ENCODE results near the gene SNPH.
"Not testable (repeated sequence)": the region's sequence is repeated elsewhere in the genome, so short reads cannot be mapped to it uniquely, and the experiment has no call there.

The SNPH gene, protein sequence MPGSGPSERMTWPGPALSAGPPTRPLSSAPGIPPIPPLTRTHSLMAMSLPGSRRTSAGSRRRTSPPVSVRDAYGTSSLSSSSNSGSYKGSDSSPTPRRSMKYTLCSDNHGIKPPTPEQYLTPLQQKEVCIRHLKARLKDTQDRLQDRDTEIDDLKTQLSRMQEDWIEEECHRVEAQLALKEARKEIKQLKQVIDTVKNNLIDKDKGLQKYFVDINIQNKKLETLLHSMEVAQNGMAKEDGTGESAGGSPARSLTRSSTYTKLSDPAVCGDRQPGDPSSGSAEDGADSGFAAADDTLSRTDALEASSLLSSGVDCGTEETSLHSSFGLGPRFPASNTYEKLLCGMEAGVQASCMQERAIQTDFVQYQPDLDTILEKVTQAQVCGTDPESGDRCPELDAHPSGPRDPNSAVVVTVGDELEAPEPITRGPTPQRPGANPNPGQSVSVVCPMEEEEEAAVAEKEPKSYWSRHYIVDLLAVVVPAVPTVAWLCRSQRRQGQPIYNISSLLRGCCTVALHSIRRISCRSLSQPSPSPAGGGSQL

DNA sequence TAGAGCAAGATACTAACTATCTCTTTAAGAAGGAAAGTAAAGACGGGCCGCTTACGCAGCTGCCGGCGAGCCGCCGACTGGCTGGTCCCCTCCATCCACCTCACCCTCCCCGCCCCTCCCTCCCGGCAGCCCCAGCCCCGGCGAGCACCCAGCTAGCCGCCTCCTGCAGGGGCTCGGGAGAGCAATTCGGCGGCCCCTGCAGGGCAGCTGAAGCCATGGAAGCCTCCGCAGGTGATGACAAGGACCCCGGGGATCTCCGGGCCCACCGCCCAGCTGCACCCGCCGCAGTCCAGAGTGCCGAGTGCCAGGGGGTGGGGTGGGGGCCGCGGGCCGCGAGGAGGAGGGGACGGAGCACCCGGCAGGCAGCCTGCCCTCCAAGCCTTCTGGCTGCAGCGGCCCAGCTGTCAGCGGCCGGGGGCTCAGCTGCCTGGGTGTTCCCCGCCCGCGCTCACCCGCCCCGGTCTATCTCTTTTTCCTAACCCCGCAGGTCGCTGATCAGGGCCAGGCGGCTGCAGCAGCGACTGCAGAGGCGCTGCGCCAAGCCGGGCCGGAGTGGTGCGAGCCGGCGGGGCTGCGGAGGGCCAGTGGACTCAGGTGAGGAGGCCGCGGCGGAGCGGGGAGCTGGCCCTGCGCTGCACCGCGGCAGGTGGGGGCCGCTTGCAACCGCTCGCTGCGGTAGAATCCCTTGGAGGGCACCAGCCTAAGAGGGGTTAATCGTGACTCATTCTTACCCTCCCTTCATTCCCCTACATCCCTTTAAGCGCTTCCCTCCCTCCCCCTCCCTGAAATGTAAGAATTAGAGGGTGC lies at the start of gene SNPH:
Gene SNPH, plus strand, starts transcription at position 128 of the 807 bp plus-strand sequence. CDS start 29,946 bp downstream, outside the sequence.
- peak; percentile 81 for DNase-seq

DNA sequence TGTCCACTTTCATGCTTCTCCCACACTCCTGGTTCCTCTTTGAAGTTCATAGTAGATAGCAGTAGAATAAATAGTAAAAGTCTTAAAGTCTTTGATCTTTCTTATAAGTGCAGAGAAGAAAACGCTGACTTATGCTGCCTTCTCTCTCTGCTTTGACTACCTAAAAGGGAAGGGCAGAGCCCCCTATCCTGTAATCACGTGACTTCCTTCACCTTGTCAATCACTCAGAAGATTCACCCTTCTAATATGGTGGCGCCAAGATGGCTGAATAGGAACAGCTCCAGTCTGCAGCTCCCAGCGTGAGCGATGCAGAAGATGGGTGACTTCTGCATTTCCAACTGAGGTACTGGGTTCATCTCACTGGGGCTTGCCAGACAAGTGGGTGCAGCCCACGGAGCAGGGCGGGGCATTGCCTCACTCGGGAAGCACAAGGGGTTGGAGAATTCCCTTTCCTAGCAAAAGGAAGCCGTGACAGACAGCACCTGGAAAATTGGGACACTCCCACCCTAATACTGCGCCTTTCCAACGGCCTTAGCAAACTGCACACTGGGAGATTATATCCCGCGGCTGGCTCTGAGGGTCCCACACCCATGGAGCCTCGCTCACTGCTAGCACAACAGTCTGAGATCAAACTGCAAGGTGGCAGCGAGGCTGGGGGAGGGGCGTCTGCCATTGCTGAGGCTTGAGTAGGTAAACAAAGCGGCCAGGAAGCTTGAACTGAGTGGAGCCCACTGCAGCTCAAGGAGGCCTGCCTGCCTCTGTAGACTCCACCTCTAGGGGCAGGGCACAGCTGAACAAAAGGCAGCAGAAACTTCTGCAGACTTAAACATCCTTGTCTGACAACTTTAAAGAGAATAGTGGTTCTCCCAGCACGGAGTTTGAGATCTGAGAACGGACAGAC lies 49.3 kb upstream of the SNPH start:
- not testable (repeated sequence) for DNase-seq

DNA sequence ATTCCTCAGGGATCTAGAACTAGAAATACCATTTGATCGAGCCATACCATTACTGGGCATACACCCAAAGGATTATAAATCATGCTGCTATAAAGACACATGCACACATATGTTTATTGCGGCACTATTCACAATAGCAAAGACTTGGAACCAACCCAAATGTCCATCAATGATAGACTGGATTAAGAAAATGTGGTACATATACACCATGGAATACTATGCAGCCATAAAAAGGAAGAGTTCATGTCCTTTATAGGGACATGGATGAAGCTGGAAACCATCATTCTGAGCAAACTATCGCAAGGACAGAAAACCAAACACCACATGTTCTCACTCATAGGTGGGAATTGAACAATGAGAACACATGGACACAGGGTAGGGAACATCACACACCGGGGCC lies 43.3 kb upstream of the SNPH start:
- not testable (repeated sequence) for DNase-seq

DNA sequence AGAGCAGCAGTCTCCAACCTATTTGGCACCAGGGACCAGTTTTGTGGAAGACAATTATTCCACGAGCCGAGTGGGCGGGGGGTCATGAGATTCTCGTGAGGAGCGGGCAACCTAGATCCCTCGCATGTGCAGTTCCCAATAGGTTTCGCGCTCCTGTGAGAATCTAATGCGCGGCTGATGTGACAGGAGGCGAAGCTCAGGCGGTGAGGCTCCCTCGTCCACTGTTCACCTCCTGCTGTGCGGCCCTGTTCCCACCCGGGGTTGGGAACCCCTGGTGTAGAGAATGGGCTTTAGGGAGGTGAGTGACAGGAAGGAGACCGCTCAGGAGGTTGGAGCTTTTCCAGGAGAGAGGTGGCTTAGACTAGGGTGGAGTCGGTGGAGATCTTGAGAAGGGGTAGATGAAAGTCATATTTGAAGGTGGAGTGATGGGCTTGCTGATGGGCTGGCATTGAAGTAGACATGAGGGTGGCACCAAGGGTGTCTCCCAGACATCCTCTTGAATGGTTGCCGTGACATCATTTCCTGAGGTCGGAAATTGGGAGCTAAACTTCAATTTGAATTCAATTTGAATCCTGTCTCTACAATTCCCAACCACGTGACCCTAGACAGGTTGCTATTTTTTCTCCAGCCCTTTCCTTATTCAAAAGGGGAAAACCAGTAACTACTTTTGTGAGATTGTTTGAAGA lies 41.7 kb upstream of the SNPH start:
- no peak for DNase-seq

DNA sequence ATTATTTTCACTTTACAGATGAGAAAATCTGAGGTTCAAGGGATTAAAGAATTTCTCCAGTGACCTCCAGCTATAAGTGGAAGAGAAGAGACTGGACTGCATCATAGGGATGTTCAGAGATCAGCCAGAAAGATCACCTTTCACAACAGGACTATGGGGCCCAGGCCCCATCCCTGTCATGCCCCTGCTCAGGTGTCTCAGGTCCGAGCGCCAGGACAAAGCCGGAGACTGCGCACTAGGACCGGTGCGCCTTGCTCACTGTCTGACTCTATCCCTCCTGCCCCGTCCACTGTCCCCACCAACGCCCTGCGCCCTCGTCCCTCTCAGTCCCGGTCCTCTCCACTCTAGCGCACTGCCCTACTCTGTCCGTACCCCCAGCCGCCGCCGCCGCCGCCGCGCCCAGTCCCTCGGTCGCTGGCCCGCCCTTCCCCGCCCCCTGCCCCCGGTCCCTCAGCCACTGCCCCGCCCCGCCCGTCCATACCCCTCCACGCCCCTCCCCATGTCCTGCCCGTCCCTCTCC lies 40.8 kb upstream of the SNPH start:
- DNase-seq: no peak

DNA sequence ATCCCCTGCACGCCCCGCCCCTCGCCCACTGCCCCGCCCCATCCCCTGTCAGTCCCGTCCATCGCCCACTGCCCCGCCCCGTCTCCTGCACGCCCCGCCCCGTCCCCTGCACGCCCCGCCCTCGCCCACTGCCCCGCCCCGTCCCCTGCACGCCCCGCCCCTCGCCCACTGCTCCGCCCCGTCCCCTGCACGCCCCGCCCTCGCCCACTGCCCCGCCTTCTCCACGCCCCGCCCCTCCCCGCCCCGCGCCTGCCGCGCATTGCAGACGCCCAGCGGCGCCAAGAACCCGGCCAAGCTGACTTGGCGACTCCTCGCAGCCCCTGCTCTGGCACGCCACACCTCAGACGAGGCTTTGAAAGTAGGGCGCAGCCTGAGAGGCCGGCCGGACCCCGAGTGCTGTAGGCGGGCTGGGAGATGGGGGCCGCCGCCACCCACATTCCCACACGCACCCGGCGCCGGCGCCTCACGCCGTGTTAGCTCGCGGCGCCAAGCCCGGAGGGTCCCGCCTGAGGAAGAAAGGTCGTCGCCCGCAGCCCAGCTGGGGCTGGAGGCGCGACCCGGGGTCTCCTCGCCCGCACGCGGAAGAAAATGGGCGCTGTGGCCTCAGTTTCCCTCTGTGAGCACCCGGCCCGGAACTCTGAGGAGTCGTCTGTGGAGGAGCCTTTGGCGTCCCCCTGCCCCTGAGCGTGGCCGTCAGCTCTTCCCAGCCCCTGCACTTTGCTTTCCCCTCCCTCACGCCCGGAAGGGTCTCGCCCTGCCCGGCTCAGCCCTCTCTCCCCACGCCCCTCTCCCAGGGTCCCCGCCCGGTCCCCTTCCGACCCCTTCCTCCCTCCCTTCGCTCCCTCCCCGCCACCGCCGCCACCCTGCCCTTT lies 40.1 kb upstream of the SNPH start, which contains the start of gene RAD21L1:
Gene RAD21L1, plus strand, starts transcription at position 262 of the 872 bp plus-strand sequence. CDS start 2,410 bp downstream, outside the sequence.
- peak; percentile 85 for DNase-seq

DNA sequence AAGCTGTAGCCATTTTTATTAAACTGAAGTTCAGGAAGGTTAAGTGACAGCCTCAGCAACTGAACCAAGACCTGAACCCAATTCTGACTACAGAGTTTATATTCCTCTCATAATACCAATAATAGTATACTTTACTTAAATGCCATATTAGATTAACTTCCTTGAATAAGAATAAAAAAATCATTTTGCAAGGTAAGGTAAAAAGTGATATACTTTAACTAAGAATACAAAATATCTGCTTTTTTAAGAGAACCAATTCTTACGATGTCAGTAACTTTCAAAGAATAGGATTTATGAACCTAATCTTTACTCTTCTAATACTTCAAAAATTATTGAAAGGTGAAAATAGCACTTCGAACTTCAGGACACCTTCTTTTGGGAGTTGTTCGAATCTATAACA lies 36.6 kb upstream of the SNPH start:
- DNase-seq: no peak

DNA sequence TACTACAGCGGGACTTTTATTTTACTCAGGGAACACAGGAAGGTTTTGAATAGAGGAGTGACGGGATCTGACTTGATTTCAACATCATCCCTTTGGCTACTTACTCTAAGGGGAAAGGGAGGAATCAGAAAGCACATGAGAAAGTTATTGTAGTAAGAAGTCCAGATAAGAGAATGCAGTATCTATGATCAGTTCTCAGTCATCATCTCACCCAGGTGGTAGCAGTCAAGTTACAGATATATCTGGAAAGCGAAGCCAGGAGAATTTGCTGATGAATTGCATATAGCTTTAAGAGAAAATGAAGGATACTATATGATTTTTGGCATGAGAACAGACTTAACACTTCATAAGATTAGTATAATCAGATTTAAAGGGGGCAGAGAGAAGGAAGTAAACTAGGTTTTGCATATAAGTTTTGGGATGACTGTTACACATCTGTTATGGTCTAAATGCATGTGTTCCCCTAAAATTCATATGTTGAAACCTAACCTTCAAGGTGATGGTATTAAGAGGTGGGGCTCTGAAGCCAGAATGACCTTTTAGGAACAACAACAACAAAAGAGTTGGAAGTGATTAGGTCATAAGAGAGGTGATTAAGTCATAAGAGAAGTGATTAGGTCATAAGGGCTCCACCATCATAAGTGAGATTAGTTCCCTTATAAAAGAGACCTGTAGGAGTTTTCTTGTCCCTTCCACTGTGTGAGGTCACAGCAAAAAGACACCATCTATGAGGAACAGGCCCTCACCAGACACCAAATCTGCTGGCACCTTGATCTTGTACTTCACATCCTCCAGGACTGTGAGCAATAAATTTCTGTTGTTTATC lies 33.6 kb upstream of the SNPH start:
- no peak for DNase-seq

DNA sequence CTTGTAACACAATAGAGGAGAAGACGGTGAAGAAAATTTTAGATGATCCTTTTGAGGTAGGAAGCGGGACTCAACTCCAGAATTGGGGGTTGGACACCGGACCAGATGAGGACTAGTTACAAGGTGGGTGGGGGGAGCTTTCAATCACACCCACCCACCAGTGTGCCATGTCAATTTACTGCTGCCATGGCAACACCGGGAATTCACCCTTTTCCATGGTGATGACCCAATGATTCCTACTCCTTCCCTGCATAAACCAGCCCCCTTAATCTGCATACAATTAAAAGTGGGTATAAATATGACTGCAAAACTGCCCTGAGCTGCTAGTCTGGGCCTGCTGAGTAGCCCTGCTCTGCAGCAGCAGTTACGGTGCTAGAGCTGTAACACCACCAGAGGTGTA lies 25.5 kb upstream of the SNPH start:
- no peak for DNase-seq

DNA sequence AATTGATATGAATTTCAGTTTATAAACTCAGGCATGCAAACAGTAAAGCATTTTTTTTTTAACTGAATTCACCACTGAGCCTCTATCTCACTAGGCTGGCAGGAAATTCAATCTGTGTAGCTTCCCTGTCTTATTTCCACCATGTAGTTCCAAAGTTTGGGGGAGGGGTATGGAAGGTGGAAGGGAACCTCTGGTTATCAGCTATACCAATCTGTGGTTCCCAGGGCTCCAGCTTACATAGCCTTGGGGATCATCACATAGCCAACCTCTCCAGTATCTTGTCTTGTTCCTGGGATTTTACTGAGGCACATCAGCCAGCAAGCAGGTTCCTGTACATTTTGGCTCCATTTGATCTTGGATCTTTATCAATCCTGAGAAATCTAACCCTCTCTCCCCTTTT lies 24.6 kb upstream of the SNPH start:
- DNase-seq: no peak

DNA sequence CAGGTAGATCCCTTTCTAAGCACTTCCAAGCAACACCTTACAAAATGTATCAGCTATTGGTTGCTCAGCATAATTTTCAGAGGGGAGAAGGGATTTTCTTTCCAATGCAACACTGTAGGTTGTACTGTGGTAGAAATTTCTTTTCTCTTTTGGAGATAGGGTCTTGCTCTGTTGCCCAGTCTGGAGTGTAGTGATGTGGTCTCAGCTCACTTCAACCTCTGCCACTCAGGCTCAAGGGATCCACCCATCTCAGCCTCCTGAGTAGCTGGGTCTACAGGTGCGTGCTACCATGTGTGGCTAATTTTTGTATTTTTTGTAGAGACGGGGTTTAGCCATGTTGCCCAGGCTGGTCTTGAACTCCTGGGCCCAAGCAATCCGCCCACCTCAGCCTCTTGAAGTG lies 24.0 kb upstream of the SNPH start:
- DNase-seq: no peak

DNA sequence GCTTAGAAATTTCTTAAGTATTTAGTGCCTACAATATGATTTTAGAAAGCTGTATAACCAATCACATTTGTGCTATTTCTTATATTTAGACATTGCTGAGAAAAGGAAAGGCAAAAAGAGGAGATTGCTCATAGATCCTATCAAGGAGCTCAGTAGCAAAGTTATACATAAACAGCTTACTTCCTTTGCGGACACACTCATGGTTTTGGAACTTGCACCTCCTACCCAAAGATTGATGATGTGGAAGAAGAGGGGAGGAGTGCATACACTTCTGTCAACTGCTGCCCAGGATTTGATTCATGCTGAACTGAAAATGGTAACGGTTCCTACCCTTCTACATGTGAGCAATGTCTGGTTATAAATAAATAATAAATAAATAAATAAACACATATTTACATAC lies 23.6 kb upstream of the SNPH start:
- DNase-seq: no peak

DNA sequence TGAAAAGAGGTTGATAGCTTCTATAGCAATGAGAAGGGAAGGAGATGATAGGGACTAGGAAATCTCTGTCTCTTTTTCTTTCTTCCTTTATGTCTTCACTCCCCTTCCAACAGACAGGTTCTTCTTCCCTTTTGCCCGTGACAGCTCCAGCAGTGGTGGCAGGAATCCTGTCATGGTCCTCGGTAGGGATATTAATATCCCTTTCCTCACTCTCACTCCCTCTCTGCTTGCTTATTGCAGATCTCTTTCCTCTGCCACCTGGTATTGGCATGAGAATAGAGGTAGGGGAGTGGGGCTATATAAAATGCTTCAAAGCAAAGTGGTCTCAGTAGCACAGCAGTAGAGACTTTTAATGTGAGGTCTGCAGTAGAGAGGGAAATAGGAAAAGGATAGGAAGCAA lies 20.5 kb upstream of the SNPH start:
- no peak for DNase-seq

DNA sequence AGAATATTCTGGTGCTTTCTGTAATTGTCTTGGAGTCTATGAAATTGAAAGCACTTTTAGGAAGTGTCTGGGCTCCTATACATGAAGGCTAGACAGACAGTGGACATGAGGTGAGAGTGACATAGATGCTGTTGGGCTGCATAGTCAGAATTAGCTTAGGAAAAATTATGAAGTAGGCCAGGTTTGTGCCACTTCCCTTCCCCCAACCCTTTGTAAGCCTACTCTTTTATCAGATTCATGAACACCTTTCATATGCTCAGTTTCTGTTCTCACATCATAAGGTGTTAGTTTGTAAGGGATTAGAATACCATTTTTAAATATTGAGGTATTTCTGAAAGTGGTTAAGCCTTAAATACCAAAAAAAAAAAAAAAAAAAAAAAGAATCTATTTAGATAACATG lies 18.4 kb upstream of the SNPH start:
- no peak for DNase-seq

DNA sequence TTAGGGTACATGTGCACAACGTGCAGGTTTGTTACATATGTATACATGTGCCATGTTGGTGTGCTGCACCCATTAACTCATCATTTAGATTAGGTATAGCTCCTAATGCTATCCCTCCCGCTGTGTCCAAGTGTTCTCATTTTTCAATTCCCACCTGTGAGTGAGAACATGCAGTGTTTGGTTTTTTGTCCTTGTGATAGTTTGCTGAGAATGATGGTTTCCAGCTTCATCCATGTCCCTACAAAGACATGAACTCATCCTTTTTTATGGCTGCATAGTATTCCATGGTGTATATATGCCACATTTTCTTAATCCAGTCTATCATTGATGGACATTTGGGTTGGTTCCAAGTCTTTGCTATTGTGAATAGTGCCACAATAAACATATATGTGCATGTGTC lies 15.8 kb upstream of the SNPH start:
- DNase-seq: not testable (repeated sequence)

DNA sequence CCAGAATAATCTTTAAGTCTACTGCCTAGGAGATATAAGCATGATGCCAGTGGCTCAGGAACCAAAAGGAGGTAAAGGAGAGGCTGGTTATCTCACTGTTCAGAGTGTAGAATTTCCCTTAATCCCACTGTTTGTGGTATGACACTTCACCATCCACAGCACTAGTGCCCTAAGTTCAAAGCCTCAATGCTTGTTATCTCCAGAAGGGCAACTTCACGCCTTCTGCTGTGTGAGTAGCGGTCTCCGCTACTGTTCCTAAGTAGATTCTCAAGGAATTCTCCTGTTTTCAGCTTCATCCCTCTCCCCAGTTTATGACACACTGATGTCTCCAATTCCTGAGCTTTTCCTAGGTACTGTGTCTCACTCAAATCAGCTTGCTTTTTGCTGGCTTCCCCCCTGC lies 13.7 kb upstream of the SNPH start:
- DNase-seq: no peak

DNA sequence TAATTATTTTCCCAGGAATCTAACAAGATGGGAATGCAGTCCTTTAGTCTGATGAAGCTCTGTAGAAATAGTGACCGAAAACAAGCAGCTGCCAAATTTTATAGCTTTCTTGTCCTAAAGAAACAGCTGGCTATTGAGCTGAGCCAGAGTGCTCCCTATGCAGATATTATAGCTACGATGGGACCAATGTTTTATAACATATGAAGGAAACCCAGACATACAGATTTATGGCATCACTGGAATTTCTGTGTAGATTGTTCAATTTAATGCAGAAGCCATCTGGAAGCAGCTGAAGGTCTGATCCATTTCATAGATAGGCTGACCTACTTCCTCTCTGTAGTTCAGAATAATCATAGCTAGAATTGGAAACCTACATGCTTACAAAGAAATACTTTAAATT lies 11.8 kb upstream of the SNPH start:
- no peak for DNase-seq

DNA sequence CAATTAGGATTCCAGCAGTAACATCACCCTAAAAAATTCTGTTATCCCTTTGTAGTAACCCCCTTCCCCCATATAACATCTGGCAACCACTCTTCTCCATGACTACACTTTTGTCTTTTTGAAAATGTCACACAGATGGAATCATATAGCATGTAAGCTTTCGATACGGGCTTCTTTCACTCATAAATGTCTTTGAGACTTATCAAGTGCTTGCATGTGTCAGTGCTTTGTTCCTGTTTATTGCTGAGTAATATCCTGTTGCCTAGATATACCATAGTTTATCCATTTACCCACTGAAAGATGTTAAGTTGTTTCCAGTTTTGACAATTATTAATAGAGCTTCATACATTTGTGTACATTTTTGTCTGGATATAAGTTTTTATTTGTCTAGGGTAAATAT lies 10.4 kb upstream of the SNPH start:
- DNase-seq: no peak

DNA sequence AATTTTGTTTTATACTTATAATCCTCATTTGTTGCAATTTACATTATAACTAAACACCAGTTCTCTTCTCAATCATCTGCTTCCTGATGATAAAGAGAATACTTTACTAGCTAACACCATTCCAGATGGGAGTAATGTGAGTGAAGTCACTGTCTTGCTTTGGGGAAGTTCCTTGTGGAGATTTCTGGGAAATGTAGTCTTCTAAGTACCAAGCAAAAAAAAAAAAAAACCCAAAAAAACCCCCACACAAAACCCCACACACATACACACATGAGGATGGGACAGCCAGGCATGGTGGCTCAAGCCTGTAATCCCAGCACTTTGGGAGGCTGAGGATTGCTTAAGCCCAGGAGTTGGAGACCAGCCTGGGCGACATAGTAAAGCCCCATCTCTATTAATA lies 2.2 kb upstream of the SNPH start:
- no peak for DNase-seq

DNA sequence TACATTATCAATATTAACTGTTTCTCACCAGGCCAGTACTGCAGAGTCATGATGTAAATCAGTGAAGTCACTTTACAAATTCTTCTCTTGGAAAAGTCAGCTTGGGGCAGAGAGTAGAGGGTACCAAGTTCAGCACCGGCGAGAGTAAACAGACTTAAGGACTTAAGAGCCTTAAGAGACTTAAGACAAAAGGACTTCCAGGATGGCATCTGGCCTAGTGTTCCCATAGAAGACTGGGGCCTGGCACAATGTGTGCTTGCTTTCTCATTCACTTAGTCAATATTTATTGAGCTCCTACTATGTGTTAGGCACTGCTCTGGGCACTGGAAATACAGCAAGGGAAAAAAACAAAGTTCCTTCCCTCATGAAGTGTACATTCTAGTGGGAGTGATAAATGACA lies 1.4 kb upstream of the SNPH start:
- DNase-seq: no peak
